AG09309 (cell line): ENCODE measurements around the gene MYO10.
"Not testable (repeated sequence)": the region's sequence is repeated elsewhere in the genome, so short reads cannot be mapped to it uniquely, and the experiment has no call there.

Experiments used
- DNase-seq: peaks from one replicate; pipeline ENCODE4 v3.0.0-alpha.2; 2010; ENCODE audit warnings: low read depth
- H3K4me3 ChIP-seq: 2 replicates; pipeline ENCODE4 v1.5.1; 2011; ENCODE audit warnings: mild to moderate bottlenecking, low read depth, low read length, moderate library complexity; ENCODE audit not compliant: control insufficient read depth
- CTCF ChIP-seq: IDR thresholded peaks from 2 replicates; pipeline ENCODE4 v1.5.1; 2011; ENCODE audit warnings: mild to moderate bottlenecking, low read depth, low read length, inconsistent platforms; ENCODE audit not compliant: insufficient read depth, control insufficient read depth; ENCODE audit errors: missing control alignments

MYO10 gene

DNA sequence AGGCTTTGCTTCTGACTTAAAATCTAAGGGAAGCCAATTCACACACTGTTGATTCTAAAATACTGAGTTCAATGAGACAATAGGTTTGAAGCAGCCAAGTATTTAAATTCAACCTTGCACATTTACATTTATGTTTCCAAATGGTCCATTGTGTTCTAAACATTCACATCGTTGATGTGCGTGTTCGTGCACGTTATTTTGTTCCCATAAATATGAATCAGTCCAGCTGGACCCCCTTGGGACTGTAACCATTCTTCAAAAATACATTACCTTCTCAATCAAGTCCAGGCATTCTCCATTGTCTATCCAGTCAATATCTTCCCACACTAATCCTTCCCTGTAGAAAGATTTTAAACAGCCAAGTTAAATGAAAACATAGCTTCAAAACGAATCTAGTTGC, 172.9 kb downstream of the MYO10 start:
- DNase-seq = no peak
- TF ChIP-seq CTCF = no peak

GRCh38 chr5:16759147-16759773, 176.8 kb downstream of the MYO10 start:
- DNase-seq = no peak
- no peak for TF ChIP-seq CTCF
- H3K4me3 ChIP-seq = no peak overlapping the region

More for the DNA sequence above, 172.9 kb downstream of the MYO10 start:
- no peak overlapping the region for H3K4me3 ChIP-seq

GRCh38 chr5:16757989-16758501, 178.0 kb downstream of the MYO10 start:
- H3K4me3 ChIP-seq = no peak overlapping the region
- no peak for TF ChIP-seq CTCF
- no peak for DNase-seq

GRCh38 chr5:16757577-16757976, 178.5 kb downstream of the MYO10 start:
- not testable (repeated sequence) for DNase-seq, H3K4me3 ChIP-seq

GRCh38 chr5:16757146-16757545, 178.9 kb downstream of the MYO10 start:
- no peak overlapping the region for H3K4me3 ChIP-seq
- no peak for TF ChIP-seq CTCF
- no peak for DNase-seq

DNA sequence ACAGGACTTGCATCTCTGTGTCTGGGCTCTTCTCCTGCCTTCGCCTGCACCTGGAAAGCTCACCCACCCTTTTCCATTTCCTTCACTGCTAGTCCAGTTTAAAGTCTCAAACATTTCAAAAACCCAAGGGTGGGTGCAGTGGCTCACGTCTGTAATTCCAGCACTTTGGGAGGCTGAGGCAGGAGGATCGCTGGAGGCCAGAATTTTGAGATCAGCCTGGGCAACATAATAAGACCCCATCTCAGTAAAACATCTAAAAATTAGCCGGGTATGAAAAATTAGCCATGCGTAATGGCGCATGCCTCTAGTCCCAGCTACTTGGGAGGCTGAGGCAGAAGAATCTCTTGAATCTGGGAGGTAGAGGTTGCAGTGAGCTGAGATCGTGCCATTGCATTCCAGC, 179.4 kb downstream of the MYO10 start:
- TF ChIP-seq CTCF = no peak
- no peak overlapping the region for H3K4me3 ChIP-seq
- DNase-seq = no peak

DNA sequence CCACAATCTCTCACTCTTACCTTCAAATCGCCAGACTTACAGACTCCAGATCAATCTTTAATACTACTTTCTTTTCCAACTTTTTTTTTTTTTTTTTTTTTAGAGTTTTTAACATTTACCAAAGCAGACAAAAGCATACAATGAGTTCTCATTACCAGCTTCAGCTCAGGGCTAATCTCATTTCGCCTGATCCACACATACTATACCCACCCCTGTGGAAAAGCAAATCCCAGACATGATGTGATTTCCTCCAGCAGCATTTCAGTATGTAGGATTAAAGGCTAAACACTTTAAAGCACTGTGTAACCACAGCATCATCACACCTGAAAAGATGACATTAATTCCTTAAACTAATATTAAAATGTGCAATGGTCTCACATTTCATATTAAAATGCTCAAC, 180.4 kb downstream of the MYO10 start:
- no peak for DNase-seq
- no peak overlapping the region for H3K4me3 ChIP-seq
- TF ChIP-seq CTCF = no peak
